Fibroblast of pulmonary artery (primary cell): Measurements from ENCODE around the gene IGSF3.

Experiments
- DNase-seq: peaks from one replicate; pipeline ENCODE4 v3.0.0-alpha.2; 2010; ENCODE audit warnings: low read depth
- H3K4me3 ChIP-seq: replicated peaks from 2 replicates; pipeline ENCODE4 v1.5.1; 2011; ENCODE audit warnings: low read depth, mild to moderate bottlenecking, control low read depth, low read length, moderate library complexity
- TF ChIP-seq, protein P1 (sequence below): IDR thresholded peaks from 2 replicates; pipeline ENCODE4 v1.5.1; 2011; ENCODE audit warnings: mild to moderate bottlenecking, control low read depth, low read length, inconsistent platforms; ENCODE audit errors: missing control alignments

The IGSF3 gene

DNA sequence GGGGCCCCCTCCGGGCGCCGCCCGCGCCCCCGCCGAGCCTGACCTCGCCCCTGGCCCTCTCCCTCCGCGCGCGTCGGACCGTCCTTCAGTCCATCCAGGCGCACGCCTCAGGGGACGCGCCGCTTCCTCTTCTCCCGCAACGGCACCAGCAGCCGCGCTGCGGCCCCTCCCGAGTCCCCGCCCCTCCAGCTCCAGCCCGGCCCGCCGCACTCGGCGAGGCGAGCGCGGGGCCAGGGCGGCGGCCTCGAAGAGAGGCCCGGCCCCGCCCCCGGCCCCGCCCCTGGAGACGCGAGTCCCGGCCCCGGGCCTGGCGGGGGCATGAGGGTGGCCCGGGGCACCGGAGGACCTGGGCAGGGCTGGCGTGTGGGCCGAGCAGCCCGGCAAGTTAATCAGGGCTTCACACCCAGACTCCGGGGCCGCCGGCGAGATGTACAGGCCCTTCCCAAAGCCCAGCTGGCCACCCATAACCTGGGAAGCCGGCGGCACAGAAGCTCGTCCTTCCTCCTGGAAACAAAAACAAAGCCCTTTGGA lies at the start of gene IGSF3:
Gene IGSF3 (minus strand): TSS at position 159 of the 531 bp plus-strand sequence. CDS start 1,407 bp downstream, outside the sequence.
- TF ChIP-seq, protein P1, sequence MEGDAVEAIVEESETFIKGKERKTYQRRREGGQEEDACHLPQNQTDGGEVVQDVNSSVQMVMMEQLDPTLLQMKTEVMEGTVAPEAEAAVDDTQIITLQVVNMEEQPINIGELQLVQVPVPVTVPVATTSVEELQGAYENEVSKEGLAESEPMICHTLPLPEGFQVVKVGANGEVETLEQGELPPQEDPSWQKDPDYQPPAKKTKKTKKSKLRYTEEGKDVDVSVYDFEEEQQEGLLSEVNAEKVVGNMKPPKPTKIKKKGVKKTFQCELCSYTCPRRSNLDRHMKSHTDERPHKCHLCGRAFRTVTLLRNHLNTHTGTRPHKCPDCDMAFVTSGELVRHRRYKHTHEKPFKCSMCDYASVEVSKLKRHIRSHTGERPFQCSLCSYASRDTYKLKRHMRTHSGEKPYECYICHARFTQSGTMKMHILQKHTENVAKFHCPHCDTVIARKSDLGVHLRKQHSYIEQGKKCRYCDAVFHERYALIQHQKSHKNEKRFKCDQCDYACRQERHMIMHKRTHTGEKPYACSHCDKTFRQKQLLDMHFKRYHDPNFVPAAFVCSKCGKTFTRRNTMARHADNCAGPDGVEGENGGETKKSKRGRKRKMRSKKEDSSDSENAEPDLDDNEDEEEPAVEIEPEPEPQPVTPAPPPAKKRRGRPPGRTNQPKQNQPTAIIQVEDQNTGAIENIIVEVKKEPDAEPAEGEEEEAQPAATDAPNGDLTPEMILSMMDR, result no peak
- DNase-seq, result peak; percentile 33
- peak within 1 kb of the TSS; percentile 55 for H3K4me3 ChIP-seq

DNA sequence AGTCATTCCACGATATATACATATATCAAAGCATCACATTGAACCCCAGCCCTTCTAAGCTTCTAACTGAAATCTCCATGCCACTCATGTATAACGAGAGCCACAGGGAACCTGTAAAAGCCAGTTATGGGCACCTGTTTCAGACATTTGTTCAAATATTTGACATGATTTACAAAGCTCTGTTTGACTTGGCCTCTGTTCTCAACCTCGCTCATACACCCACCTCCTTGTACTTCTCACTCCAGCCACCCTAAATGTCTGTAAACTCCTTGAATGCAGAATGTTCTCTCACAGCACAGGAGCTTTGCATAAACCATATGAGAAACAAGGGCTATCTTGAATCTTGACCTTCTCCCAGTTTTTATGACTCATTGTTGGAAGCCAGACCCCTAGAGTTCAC lies 49.8 kb upstream of the IGSF3 start:
- TF ChIP-seq, protein P1, result no peak
- DNase-seq, result no peak
- no peak overlapping the region for H3K4me3 ChIP-seq

DNA sequence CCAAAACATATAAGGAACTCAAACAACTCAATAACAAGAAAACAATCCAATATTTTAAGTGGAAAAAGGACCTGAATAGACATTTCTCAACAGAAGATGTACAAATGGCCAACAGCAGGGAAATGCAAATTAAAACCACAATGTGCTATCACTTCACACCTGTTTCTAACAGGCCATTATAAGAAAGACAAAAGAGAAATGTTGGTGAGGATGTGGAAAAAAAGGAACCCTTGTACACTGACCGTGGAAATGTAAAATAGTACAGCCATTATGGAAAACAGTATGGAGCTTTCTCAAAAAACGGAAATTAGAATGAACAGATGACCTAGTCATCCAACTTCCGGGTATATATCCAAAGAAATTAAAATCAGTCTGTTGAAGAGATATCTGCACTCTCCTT lies 48.9 kb upstream of the IGSF3 start:
- no peak for DNase-seq

DNA sequence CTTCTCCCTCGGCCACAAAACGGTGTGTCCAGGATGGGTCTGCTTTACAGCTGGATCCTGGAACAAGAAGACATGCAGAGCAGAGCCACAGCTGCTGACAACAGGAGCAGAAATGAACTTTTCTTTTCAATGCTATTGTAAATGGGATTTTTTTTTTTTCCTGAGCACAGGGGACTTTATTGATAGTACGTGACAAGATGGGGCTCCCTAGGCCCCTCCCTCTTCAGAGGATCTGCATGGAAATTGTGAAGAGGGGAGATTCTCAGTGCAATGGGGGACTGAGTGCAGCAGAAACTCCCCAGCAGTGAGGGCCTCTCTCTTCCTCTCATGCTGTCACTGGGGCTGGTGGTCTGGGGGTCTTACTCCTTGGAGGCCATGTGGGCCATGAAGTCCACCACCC lies 45.9 kb upstream of the IGSF3 start:
- TF ChIP-seq, protein P1, result no peak
- no peak overlapping the region for H3K4me3 ChIP-seq
- DNase-seq, result no peak

More for the DNA sequence above, 48.9 kb upstream of the IGSF3 start:
- TF ChIP-seq, protein P1, result no peak
- H3K4me3 ChIP-seq, result no peak overlapping the region

DNA sequence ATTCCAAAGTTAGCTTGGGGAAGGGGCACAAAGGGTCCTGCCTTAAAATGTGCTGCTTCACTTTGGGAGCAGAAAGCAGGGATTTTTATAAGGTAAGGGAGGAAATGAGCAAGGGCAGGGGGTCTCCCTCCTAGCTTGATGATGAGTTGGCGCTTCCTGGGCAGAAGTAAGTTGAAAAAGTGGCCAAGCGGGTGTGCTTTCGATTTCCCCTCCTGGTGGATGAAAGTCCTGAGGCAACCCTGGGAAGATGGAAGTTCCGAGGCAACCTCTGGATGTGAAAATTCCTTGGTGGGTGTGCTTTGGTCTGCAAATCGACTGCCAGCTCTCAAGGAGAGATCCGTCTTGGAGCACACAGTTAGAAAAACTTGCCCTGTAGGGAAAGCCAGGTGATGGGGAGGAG lies 45.0 kb upstream of the IGSF3 start:
- TF ChIP-seq, protein P1, result no peak
- DNase-seq, result no peak
- H3K4me3 ChIP-seq, result no peak overlapping the region

DNA sequence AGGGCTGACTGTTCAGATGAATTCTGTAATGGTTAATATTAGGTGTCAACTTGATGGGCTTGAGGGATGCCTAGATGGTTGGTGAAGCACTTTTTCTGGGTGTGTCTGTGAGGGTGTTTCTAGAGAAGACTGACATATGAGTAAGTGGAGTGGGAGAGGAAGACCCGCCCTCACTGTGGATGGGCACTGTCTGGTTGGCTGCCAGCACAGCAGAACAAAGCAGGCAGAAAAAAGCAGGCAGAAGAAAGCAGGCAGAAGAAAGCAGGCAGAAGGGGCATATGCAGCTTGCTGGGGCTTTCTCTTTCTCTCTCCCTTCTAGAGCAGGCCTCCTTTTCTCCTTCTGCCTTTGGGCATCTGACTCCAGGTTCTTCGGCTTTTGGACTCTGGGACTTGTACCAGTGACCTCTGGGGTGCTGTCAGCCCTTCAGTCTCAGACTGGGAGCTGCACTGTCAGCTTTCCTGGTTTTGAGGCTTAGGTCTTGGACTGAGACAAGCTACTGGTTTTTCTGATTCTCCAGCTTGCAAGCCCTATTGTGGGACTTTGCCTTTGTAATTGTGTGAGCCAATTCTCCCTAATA lies 43.8 kb upstream of the IGSF3 start:
- TF ChIP-seq, protein P1, result no peak
- no peak for DNase-seq
- H3K4me3 ChIP-seq, result no peak overlapping the region
